Panc1 (cell line): ENCODE measurements around the gene WDR5.

Experiments
- POLR2AphosphoS5 ChIP-seq: IDR thresholded peaks from 2 replicates; pipeline ENCODE4 v1.6.1; 2012; ENCODE audit warnings: mild to moderate bottlenecking, low read depth, low read length, moderate library complexity
- TCF7L2 ChIP-seq: IDR thresholded peaks from 2 replicates; pipeline ENCODE4 v1.6.1; 2011; ENCODE audit warnings: mild to moderate bottlenecking, low read depth, low read length, inconsistent platforms
- TF ChIP-seq, protein P1 (sequence below): fragments of 450-650 bp; IDR thresholded peaks from 2 replicates; pipeline ENCODE4 v1.5.1; 2017; ENCODE audit warnings: mild to moderate bottlenecking
- TF ChIP-seq, protein P2 (sequence below), 2 experiments: IDR thresholded peaks; 2 replicates each; pipeline ENCODE4 v1.6.1; 2011 to 2012; ENCODE audit warnings: low read depth in 2 of 2, control low read depth in 1 of 2, low read length in 1 of 2, mild to moderate bottlenecking in 1 of 2, moderate library complexity in 1 of 2; ENCODE audit not compliant: insufficient read depth in 1 of 2

- no peak for TF ChIP-seq POLR2AphosphoS5
- TF ChIP-seq, protein P1, sequence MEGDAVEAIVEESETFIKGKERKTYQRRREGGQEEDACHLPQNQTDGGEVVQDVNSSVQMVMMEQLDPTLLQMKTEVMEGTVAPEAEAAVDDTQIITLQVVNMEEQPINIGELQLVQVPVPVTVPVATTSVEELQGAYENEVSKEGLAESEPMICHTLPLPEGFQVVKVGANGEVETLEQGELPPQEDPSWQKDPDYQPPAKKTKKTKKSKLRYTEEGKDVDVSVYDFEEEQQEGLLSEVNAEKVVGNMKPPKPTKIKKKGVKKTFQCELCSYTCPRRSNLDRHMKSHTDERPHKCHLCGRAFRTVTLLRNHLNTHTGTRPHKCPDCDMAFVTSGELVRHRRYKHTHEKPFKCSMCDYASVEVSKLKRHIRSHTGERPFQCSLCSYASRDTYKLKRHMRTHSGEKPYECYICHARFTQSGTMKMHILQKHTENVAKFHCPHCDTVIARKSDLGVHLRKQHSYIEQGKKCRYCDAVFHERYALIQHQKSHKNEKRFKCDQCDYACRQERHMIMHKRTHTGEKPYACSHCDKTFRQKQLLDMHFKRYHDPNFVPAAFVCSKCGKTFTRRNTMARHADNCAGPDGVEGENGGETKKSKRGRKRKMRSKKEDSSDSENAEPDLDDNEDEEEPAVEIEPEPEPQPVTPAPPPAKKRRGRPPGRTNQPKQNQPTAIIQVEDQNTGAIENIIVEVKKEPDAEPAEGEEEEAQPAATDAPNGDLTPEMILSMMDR = no peak
- TF ChIP-seq, protein P2, sequence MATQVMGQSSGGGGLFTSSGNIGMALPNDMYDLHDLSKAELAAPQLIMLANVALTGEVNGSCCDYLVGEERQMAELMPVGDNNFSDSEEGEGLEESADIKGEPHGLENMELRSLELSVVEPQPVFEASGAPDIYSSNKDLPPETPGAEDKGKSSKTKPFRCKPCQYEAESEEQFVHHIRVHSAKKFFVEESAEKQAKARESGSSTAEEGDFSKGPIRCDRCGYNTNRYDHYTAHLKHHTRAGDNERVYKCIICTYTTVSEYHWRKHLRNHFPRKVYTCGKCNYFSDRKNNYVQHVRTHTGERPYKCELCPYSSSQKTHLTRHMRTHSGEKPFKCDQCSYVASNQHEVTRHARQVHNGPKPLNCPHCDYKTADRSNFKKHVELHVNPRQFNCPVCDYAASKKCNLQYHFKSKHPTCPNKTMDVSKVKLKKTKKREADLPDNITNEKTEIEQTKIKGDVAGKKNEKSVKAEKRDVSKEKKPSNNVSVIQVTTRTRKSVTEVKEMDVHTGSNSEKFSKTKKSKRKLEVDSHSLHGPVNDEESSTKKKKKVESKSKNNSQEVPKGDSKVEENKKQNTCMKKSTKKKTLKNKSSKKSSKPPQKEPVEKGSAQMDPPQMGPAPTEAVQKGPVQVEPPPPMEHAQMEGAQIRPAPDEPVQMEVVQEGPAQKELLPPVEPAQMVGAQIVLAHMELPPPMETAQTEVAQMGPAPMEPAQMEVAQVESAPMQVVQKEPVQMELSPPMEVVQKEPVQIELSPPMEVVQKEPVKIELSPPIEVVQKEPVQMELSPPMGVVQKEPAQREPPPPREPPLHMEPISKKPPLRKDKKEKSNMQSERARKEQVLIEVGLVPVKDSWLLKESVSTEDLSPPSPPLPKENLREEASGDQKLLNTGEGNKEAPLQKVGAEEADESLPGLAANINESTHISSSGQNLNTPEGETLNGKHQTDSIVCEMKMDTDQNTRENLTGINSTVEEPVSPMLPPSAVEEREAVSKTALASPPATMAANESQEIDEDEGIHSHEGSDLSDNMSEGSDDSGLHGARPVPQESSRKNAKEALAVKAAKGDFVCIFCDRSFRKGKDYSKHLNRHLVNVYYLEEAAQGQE (IDR thresholded peaks at IDR 0.05; ENCODE audit: insufficient read depth in 1 of 2, low read depth in 2 of 2, low read length in 1 of 2) = no peak
- TF ChIP-seq TCF7L2 = no peak
Measured at GRCh38 chr9:134190232-134191121, 54.6 kb downstream of the WDR5 start.
